BJ (cell line): ENCODE measurements around the gene EGFR. TPM values are rescaled to one million over a fixed set of nuclear protein-coding genes. Genes with fewer than 3 reads are reported as not detected.

Experiments
- CTCF ChIA-PET: fragments of 350-600 bp; formaldehyde crosslinking; extraction: SDS; loops from one replicate; lab custom pipeline; 2021; ENCODE audit warnings: antibody characterized with exemption, inconsistent platforms; lab: Yijun Ruan, JAX
- POLR2A ChIA-PET: fragments of 300-600 bp; sonication (Branson Sonifier 250); formaldehyde crosslinking; extraction: SDS; loops from one replicate; lab custom pipeline; 2021; ENCODE audit warnings: antibody characterized with exemption; lab: Charles Lee
- DNase-seq: peaks from one replicate; pipeline ENCODE4 v3.0.0-alpha.2; 2011; ENCODE audit warnings: low read depth
- H3K27me3 ChIP-seq: 2 replicates; pipeline ENCODE4 v1.6.0; 2011; ENCODE audit warnings: low read length; ENCODE audit not compliant: control insufficient read depth, insufficient read depth
- H3K36me3 ChIP-seq: 2 replicates; pipeline ENCODE4 v1.5.1; 2011; ENCODE audit warnings: low read length; ENCODE audit not compliant: control insufficient read depth, insufficient read depth
- H3K4me3 ChIP-seq: 2 replicates; pipeline ENCODE4 v1.5.1; 2011; ENCODE audit warnings: low read depth, mild to moderate bottlenecking, control low read depth, low read length
- CTCF ChIP-seq: IDR thresholded peaks from 2 replicates; pipeline ENCODE4 v1.5.1; 2011; ENCODE audit warnings: low read depth, mild to moderate bottlenecking, control low read depth, inconsistent platforms, low read length, moderate library complexity; ENCODE audit not compliant: insufficient read depth
- polyA plus RNA-seq: library from polyadenylated mRNA; depleted of rRNA; stranded (reverse); fragments of >200 nt; gene quantifications from 2 replicates; pipeline ENCODE4 v1.2.3, GENCODE V29; 2011

The EGFR gene
- polyA plus RNA-seq, 1 experiment, result 34.0 TPM

DNA sequence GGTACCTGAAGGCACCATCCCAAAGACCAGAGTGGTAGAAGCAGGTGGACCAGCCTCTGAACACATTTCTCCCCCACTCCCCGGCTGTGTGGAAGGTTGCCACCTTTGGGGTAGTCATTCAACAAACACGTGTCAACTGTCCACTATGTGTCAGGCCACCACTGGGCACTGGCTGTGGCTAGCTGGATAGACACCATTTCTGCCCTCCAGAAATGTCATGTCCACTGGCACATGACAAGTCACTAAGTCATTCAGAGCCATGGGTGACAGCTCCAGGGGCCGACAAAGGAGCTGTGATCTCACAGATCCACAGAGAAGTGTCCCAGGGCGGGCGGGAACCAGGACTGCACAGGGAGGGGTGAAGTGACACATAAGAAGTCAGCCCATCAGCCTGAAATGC, 99.6 kb downstream of the EGFR start:
- H3K36me3 ChIP-seq, result no peaks in the 10 kb centered on the region
- H3K4me3 ChIP-seq, result no peak overlapping the region
- no peak for TF ChIP-seq CTCF
- CTCF ChIA-PET, result interaction anchor here (0.6 kb wide), 1 partner anchor 297 kb away, joined by 3 read pairs; no protein-coding TSS in a partner anchor
- H3K27me3 ChIP-seq, result no peaks in the 10 kb centered on the region
- POLR2A ChIA-PET, result no interaction called here
- DNase-seq, result no peak

DNA sequence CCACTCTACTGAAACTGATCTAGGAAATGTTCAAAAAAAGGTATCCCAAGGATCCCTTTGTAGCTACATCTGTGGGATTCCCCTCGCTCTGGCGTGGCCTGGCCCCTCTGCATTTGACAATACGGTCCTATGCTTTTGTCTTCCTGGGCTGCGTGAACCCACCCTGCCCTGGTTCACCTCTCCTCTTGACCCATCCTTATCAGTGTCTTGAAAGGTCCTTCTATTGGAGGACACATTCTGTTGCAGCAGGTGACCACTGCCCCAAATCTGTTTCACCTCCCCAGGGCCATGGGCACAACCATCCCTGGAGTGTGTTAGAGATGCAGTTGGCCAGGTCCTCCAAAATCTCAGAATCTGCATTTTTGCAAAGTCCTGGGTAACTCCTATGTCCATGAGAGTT, 100.8 kb downstream of the EGFR start:
- no peak overlapping the region for H3K4me3 ChIP-seq
- no peaks in the 10 kb centered on the region for H3K27me3 ChIP-seq
- H3K36me3 ChIP-seq, result no peaks in the 10 kb centered on the region
- POLR2A ChIA-PET, result no interaction called here
- no peak for TF ChIP-seq CTCF
- no peak for DNase-seq
- CTCF ChIA-PET, result no interaction called here

DNA sequence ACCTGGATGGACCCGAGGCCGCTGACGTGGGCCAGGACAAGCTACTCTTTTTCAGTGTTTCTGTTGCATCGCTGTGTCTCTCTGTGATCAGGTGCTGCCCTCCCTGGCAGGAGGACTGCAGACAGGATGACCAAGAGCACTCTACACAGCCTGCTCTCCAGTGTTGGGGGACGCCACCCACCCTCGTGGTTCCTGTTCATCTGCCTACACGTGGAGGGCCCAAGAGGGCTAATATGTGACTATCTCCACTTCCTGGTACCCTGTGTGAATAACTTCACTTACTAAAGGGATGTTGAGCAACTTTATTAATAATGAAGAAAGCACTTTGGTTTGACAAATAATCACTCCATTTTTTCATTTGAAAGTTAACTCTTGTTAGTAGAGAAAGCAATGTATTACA, 101.3 kb downstream of the EGFR start:
- ChIA-PET CTCF (interaction anchor here (0.7 kb wide), 1 partner anchor 19 kb away, joined by 3 read pairs; no protein-coding TSS in a partner anchor), POLR2A (no interaction called here)
- Histone ChIP-seq H3K36me3 (no peaks in the 10 kb centered on the region), H3K27me3 (no peaks in the 10 kb centered on the region), H3K4me3 (no peak overlapping the region)
- no peak for TF ChIP-seq CTCF
- no peak for DNase-seq

DNA sequence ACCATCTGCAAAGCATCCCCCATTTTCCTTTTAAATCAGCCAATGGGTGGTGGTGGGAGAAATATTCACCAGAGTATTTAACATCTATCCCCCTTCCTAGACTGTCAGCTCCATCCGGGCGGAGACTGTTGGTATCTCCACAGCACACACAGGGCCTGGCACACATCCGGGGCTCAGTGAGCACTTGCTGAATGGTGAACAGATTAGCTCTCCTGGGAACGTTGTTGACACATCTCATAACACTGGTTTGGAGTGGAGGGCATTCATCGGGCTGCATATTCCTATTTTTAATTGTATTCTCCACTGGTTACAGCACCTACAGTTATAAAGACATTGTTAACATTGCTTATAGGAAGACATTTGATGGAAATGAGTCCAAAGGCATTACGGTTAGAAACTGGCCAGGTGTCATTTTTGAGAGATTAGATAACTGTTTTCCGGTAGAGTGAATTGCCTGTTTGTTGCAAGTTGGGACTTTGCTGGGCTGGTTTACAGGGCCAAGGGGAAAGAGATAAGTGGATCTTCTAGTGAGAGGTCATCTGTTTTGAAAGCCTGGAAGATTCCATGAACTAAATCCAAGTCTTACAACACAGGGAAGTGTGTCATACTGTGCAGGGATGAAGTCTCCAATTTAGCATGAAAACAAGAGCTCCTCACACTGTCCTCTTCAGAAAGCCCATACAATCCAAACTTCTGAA, 101.8 kb downstream of the EGFR start:
- H3K4me3 ChIP-seq, result no peak overlapping the region
- POLR2A ChIA-PET, result no interaction called here
- H3K36me3 ChIP-seq, result no peaks in the 10 kb centered on the region
- no peak for DNase-seq
- CTCF ChIA-PET, result interaction anchor here (0.7 to 1.6 kb wide), 2 partner anchors 18 to 135 kb away, joined by 3 to 6 read pairs; no protein-coding TSS in a partner anchor
- no peaks in the 10 kb centered on the region for H3K27me3 ChIP-seq
- no peak for TF ChIP-seq CTCF

GRCh38 chr7:55121249-55121648, 102.4 kb downstream of the EGFR start:
- Histone ChIP-seq H3K4me3 (no peak overlapping the region), H3K27me3 (no peaks in the 10 kb centered on the region), H3K36me3 (no peaks in the 10 kb centered on the region)
- no peak for TF ChIP-seq CTCF
- ChIA-PET CTCF (interaction anchor here (1.6 kb wide), 1 partner anchor 134 kb away, joined by 6 read pairs; no protein-coding TSS in a partner anchor), POLR2A (no interaction called here)
- DNase-seq, result no peak
